Lung (tissue), 12 donors: ENCODE data around the gene VARS1. TPM values are rescaled to one million over a fixed set of nuclear protein-coding genes. Genes with fewer than 3 reads are reported as not detected.

Source experiments
- ATAC-seq: fragments of 200-7000 bp; cut with Tn5 transposase; one replicate; pipeline ENCODE4 v1.9.1; 2020; ENCODE audit warnings: moderate number of reproducible peaks; ENCODE audit not compliant: insufficient read depth, low FRiP score
- DNase-seq, 3 donors: peaks; one replicate each; pipeline ENCODE4 v3.0.0-alpha.2; 2013 to 2017
- H3K27ac ChIP-seq, 2 donors: one replicate each; pipeline ENCODE4 v1.5.1; 2013; ENCODE audit warnings: mild to moderate bottlenecking in 2 of 2, moderate library complexity in 2 of 2, control low read depth in 1 of 2, inconsistent platforms in 1 of 2, low read depth in 1 of 2, low read length in 1 of 2
- H3K27me3 ChIP-seq, 3 donors: one replicate each; pipeline ENCODE4 v1.5.1; 2013; ENCODE audit warnings: low read length in 2 of 3; ENCODE audit not compliant: control insufficient read depth in 3 of 3, insufficient read depth in 3 of 3
- H3K36me3 ChIP-seq, 4 donors: one replicate each; pipeline ENCODE4 v1.5.1; 2013; ENCODE audit warnings: low read length in 4 of 4, mild to moderate bottlenecking in 1 of 4, moderate library complexity in 1 of 4; ENCODE audit not compliant: control insufficient read depth in 4 of 4, insufficient read depth in 4 of 4
- H3K4me1 ChIP-seq, 5 donors: one replicate each; pipeline ENCODE4 v1.5.1; 2013; ENCODE audit warnings: low read length in 5 of 5, mild to moderate bottlenecking in 2 of 5, moderate library complexity in 1 of 5; ENCODE audit not compliant: control insufficient read depth in 5 of 5, insufficient read depth in 5 of 5
- H3K4me3 ChIP-seq: one replicate; pipeline ENCODE4 v1.5.1; 2013; ENCODE audit warnings: mild to moderate bottlenecking, control low read depth, moderate library complexity
- H3K9ac ChIP-seq, 2 donors: one replicate each; pipeline ENCODE4 v1.5.1; 2013; ENCODE audit warnings: low read length in 2 of 2, control low read depth in 1 of 2; ENCODE audit not compliant: insufficient read depth in 1 of 2
- H3K9me3 ChIP-seq, 4 donors: one replicate each; pipeline ENCODE4 v1.5.1; 2013; ENCODE audit warnings: low read length in 3 of 4, mild to moderate bottlenecking in 1 of 4, moderate library complexity in 1 of 4; ENCODE audit not compliant: control insufficient read depth in 4 of 4, insufficient read depth in 3 of 4
- CTCF ChIP-seq: IDR thresholded peaks from 2 replicates; pipeline ENCODE4 v1.5.1; 2012; ENCODE audit warnings: mild to moderate bottlenecking; ENCODE audit errors: control extremely low read depth, extremely low read depth
- WGBS, 2 donors: extraction: QIAGEN DNeasy Blood & Tissue Kit; methylation state at CpG; one replicate each; pipeline ENCODE4 v1.1.7; 2013; 5-methylcytosine and 5-hydroxymethylcytosine counted together
- polyA plus RNA-seq, 2 donors: library from polyadenylated mRNA; stranded (reverse); fragments of 200-250 nt; gene quantifications; one replicate each; pipeline ENCODE4 v1.2.1, GENCODE V29; 2013
- total RNA-seq, 2 donors: library from RNA; depleted of rRNA in 1 of 2; stranded (reverse); fragments of >200 nt in 1 of 2; gene quantifications; one replicate each; pipeline ENCODE4 v1.2.1, GENCODE V29; 2014 to 2021
- donor health status: control.
- donor health status: control.
- donor health status: Bipolar disorder and iron deficiency.
- donor health status: healthy.
- donor health status: DM: yes; HTN: yes; CAD: no.

VARS1 gene
- total and polyA plus RNA-seq, 4 donors = 32.2 to 95.4 (median 41.0) TPM

GRCh38 chr6:31768363-31769257, 26.9 kb downstream of the VARS1 start:
- DNase-seq = no peak

GRCh38 chr6:31767096-31767645, 28.4 kb downstream of the VARS1 start:
- H3K36me3 ChIP-seq = no peaks in the 10 kb centered on the region
- no peak for TF ChIP-seq CTCF
- no peak overlapping the region for H3K4me3 ChIP-seq
- peaks cover 0 to 2% (median 0%) of the 10 kb centered on the region in 4 donors for H3K9me3 ChIP-seq
- no peak for ATAC-seq
- WGBS, 2 donors = 79 to 82% methylated on average over 6 of the region's 6 CpGs
- DNase-seq = no peak
- no peak overlapping the region for H3K27ac ChIP-seq
- no peak overlapping the region for H3K9ac ChIP-seq
- H3K4me1 ChIP-seq = peaks cover 0 to 6% (median 0%) of the 10 kb centered on the region in 5 donors
- no peaks in the 10 kb centered on the region for H3K27me3 ChIP-seq

More at GRCh38 chr6:31768363-31769257, 26.9 kb downstream of the VARS1 start:
- WGBS, 2 donors = 85 to 87% methylated on average over 18 of the region's 18 CpGs
- Histone ChIP-seq H3K4me3 (no peak overlapping the region), H3K27ac (peak overlapping the region in 1 of 2 donors; percentile 34), H3K36me3 (no peaks in the 10 kb centered on the region), H3K27me3 (no peaks in the 10 kb centered on the region), H3K9ac (no peak overlapping the region), H3K4me1 (peaks cover 0 to 6% (median 0%) of the 10 kb centered on the region in 5 donors), H3K9me3 (peaks cover 0 to 2% (median 0%) of the 10 kb centered on the region in 4 donors)
- no peak for TF ChIP-seq CTCF
- ATAC-seq = no peak

- Histone ChIP-seq H3K4me1 (peaks cover 0 to 6% (median 0%) of the 10 kb centered on the region in 5 donors), H3K36me3 (no peaks in the 10 kb centered on the region), H3K9ac (peak overlapping the region in 1 of 2 donors; percentile 39), H3K27me3 (no peaks in the 10 kb centered on the region), H3K9me3 (peaks cover 0 to 2% (median 0%) of the 10 kb centered on the region in 4 donors), H3K4me3 (no peak overlapping the region), H3K27ac (no peak overlapping the region)
- no peak for TF ChIP-seq CTCF
- DNase-seq (peak; percentile 26 to 35 (median 30)), ATAC-seq (no peak)
- WGBS, 2 donors = 62% methylated on average over 42 of the region's 42 CpGs
Observed at GRCh38 chr6:31765910-31766794, 29.4 kb downstream of the VARS1 start.
